ENCODE measurements around the gene MPST. TPM values are rescaled to one million over a fixed set of nuclear protein-coding genes. Genes with fewer than 3 reads are reported as not detected.

Gene MPST
- total RNA-seq, 1 donor from 2014 or later = 186 TPM

- peaks cover 7% of the 10 kb centered on the region for H3K27me3 ChIP-seq (ENCODE audit: control insufficient read depth, insufficient read depth, low read length)
- H3K36me3 ChIP-seq (ENCODE audit: control insufficient read depth, insufficient read depth, low read length) = no peaks in the 10 kb centered on the region
- DNase-seq (ENCODE audit: low read depth) = no peak
- TF ChIP-seq, protein P1, sequence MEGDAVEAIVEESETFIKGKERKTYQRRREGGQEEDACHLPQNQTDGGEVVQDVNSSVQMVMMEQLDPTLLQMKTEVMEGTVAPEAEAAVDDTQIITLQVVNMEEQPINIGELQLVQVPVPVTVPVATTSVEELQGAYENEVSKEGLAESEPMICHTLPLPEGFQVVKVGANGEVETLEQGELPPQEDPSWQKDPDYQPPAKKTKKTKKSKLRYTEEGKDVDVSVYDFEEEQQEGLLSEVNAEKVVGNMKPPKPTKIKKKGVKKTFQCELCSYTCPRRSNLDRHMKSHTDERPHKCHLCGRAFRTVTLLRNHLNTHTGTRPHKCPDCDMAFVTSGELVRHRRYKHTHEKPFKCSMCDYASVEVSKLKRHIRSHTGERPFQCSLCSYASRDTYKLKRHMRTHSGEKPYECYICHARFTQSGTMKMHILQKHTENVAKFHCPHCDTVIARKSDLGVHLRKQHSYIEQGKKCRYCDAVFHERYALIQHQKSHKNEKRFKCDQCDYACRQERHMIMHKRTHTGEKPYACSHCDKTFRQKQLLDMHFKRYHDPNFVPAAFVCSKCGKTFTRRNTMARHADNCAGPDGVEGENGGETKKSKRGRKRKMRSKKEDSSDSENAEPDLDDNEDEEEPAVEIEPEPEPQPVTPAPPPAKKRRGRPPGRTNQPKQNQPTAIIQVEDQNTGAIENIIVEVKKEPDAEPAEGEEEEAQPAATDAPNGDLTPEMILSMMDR (IDR thresholded peaks at IDR 0.05; ENCODE audit: insufficient read depth, low read length, poor library complexity, severe bottlenecking) = no peak
- H3K4me3 ChIP-seq (ENCODE audit: low read depth, low read length) = no peak overlapping the region
Measured at GRCh38 chr22:36999463-36999862, 20.1 kb upstream of the MPST start.

- DNase-seq (ENCODE audit: low read depth) = no peak
Measured at GRCh38 chr22:37000676-37001534, 18.6 kb upstream of the MPST start.

DNA sequence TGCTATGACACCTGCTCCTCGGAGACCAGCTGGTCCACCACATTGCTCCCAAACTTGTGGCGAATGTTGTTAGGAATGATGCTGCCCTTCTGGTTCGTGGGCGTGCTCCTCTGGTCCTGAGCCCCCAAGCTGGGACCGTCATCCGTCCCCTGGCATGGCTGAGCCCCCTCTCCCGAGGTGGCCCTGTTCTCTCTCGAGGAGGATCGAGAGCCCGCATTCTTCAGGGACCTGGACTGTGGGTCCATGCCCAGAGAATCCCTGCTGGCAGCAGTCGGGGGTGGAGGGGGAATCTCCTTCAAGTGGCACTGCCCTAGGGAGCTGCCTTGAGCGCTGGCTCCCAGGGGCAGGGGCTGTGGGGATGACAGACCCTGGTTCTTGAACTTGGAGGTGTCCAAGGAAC lies 17.7 kb upstream of the MPST start:
- TF ChIP-seq, protein P1 (IDR thresholded peaks at IDR 0.05; ENCODE audit: insufficient read depth, low read length, poor library complexity, severe bottlenecking) = no peak
- no peak for DNase-seq (ENCODE audit: low read depth)
- Histone ChIP-seq H3K4me3 (ENCODE audit: low read depth, low read length) (no peak overlapping the region), H3K27me3 (ENCODE audit: control insufficient read depth, insufficient read depth, low read length) (peaks cover 10% of the 10 kb centered on the region), H3K36me3 (ENCODE audit: control insufficient read depth, insufficient read depth, low read length) (no peaks in the 10 kb centered on the region)

More at GRCh38 chr22:37000676-37001534, 18.6 kb upstream of the MPST start:
- Histone ChIP-seq H3K36me3 (ENCODE audit: control insufficient read depth, insufficient read depth, low read length) (no peaks in the 10 kb centered on the region), H3K4me3 (ENCODE audit: low read depth, low read length) (no peak overlapping the region), H3K27me3 (ENCODE audit: control insufficient read depth, insufficient read depth, low read length) (peaks cover 9% of the 10 kb centered on the region)
- TF ChIP-seq, protein P1 (IDR thresholded peaks at IDR 0.05; ENCODE audit: insufficient read depth, low read length, poor library complexity, severe bottlenecking) = no peak

DNA sequence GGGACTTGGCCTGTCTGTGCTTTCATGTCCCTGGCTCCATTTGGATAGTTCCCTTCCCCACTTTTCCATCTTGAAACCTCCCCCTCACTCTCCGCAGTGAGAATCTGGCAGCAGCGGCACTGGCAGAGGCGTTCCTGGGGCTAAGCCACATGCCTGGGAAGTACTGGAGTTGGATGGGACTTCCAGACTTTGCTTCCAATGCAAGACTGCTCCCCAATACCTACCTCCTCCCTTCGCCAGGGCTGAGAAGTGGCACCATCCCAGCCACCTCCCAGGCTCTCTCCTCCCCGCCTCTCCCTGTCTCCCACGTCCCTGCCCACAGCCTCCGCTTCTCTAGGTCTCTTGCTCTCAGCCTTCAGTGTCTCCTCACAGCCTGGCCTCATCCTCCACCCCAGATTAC lies 16.9 kb upstream of the MPST start:
- Histone ChIP-seq H3K36me3 (ENCODE audit: control insufficient read depth, insufficient read depth, low read length) (no peaks in the 10 kb centered on the region), H3K4me3 (ENCODE audit: low read depth, low read length) (no peak overlapping the region), H3K27me3 (ENCODE audit: control insufficient read depth, insufficient read depth, low read length) (peaks cover 8% of the 10 kb centered on the region)
- DNase-seq (ENCODE audit: low read depth) = no peak
- TF ChIP-seq, protein P1 (IDR thresholded peaks at IDR 0.05; ENCODE audit: insufficient read depth, low read length, poor library complexity, severe bottlenecking) = no peak

DNA sequence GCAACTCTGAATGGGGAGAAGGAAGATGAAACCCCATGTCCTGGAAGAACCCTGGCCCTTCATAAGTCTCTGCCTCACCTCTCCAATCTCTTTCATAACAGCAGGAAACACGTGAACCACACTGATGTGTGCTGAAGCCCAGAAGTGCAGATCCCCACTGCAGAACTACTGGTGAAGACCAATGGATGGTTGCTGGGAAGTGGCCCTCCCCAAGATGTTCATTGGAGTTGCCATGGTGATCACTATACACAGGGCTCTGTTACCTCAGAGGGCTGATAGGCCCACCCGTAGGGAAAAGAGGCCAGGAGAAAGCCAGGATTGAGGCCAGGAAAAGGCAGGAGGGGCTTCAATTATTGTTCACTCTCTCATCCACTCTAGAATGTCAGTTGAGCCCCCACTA lies 11.9 kb upstream of the MPST start:
- Histone ChIP-seq H3K36me3 (ENCODE audit: control insufficient read depth, insufficient read depth, low read length) (no peaks in the 10 kb centered on the region), H3K27me3 (ENCODE audit: control insufficient read depth, insufficient read depth, low read length) (peaks cover 8% of the 10 kb centered on the region), H3K4me3 (ENCODE audit: low read depth, low read length) (no peak overlapping the region)
- no peak for DNase-seq (ENCODE audit: low read depth)
- TF ChIP-seq, protein P1 (IDR thresholded peaks at IDR 0.05; ENCODE audit: insufficient read depth, low read length, poor library complexity, severe bottlenecking) = no peak
